ENCODE results near the gene DNMT3A.

GRCh38 chr2:25380586-25381375 is 39.1 kb upstream of the DNMT3A start:
- TF ChIP-seq POLR2AphosphoS5 (IDR thresholded peaks at IDR 0.05; ENCODE audit: low read depth, low read length) (no peak), POLR2A (IDR thresholded peaks at IDR 0.05; ENCODE audit: low read depth, low read length) (no peak), TAF1 (IDR thresholded peaks at IDR 0.05; ENCODE audit: low read depth, low read length) (no peak), POU2F2 (IDR thresholded peaks at IDR 0.05; ENCODE audit: low read depth, low read length) (no peak), PAX5 (IDR thresholded peaks at IDR 0.05; ENCODE audit: insufficient read depth, low read length, severe bottlenecking) (no peak)

Measured in GM12891 (cell line).